Endothelial cell of umbilical vein (primary cell): ENCODE results near the gene ALDH1L1. TPM values are rescaled to one million over a fixed set of nuclear protein-coding genes. Genes with fewer than 3 reads are reported as not detected.

Source experiments
- BruUV-seq: library from RNA; stranded (reverse); fragments of 400-500 nt; replicated peaks from 2 replicates; lab custom pipeline; 2021; lab: Mats Ljungman, UMichigan
- CTCF ChIA-PET: fragments of 300-600, 350-600 bp; sonication (Branson Sonifier 250); formaldehyde crosslinking; loops from one replicate; lab custom pipeline; 2021; ENCODE audit warnings: antibody characterized with exemption, inconsistent platforms; lab: Charles Lee
- POLR2A ChIA-PET: fragments of 300-600, 350-600 bp; sonication (Branson Sonifier 250); formaldehyde crosslinking; loops from one replicate; lab custom pipeline; 2021; ENCODE audit warnings: antibody characterized with exemption, inconsistent platforms; lab: Charles Lee
- DNase-seq: peaks from one replicate; pipeline ENCODE4 v3.0.0-alpha.2; 2011; ENCODE audit warnings: low read depth, low spot score
- FAIRE-seq: peaks from 2 replicates; lab custom pipeline; 2011; peaks lifted over from hg19 to GRCh38; lab: Jason Lieb, UNC
- H2AFZ ChIP-seq: 2 replicates; pipeline ENCODE4 v1.6.0; 2012; ENCODE audit warnings: low read depth, low read length, control low read depth, inconsistent platforms
- H3K27ac ChIP-seq: 2 replicates; pipeline ENCODE4 v1.5.1; 2011; ENCODE audit warnings: low read depth, mild to moderate bottlenecking, control low read depth, low read length, moderate library complexity; ENCODE audit not compliant: insufficient read depth
- H3K27me3 ChIP-seq, 2 experiments: 2 replicates each; pipeline versions ENCODE4 v1.6.0 to v1.6.1; 2011; ENCODE audit warnings: low read length in 2 of 2, mixed read lengths in 1 of 2; ENCODE audit not compliant: control insufficient read depth in 2 of 2, insufficient read depth in 2 of 2
- H3K36me3 ChIP-seq, 2 experiments: 2 replicates in 1 of 2; 3 replicates in 1 of 2; pipeline ENCODE4 v1.5.1; 2011; ENCODE audit warnings: low read length in 2 of 2, mild to moderate bottlenecking in 1 of 2, moderate library complexity in 1 of 2; ENCODE audit not compliant: control insufficient read depth in 2 of 2, insufficient read depth in 2 of 2; ENCODE audit errors: extremely low read depth in 1 of 2
- H3K4me1 ChIP-seq: 3 replicates; pipeline ENCODE4 v1.5.1; 2011; ENCODE audit warnings: mild to moderate bottlenecking, low read length; ENCODE audit not compliant: control insufficient read depth, insufficient read depth; ENCODE audit errors: extremely low read depth
- H3K4me2 ChIP-seq: 2 replicates; pipeline ENCODE4 v1.6.1; 2011; ENCODE audit warnings: low read length, control low read depth, mixed read lengths; ENCODE audit not compliant: insufficient read depth
- H3K4me3 ChIP-seq, 3 experiments: fragments of 200-600 bp in 1 of 3; sonication (generic), shearing (Covaris generic) in 1 of 3; replicated peaks in 1 of 3; 2 replicates each; pipeline ENCODE4 v1.5.1; 2011 to 2016; ENCODE audit warnings: control low read depth in 3 of 3, low read length in 3 of 3, mild to moderate bottlenecking in 2 of 3, inconsistent platforms in 1 of 3, low read depth in 1 of 3, moderate library complexity in 1 of 3; ENCODE audit not compliant: insufficient read depth in 1 of 3
- H3K79me2 ChIP-seq: 2 replicates; pipeline ENCODE4 v1.6.0; 2012; ENCODE audit warnings: low read length, inconsistent platforms; ENCODE audit not compliant: control insufficient read depth, insufficient read depth
- H3K9ac ChIP-seq: replicated peaks from 2 replicates; pipeline ENCODE3; 2011; ENCODE audit warnings: low read length, control low read depth; ENCODE audit not compliant: insufficient read depth; ENCODE audit errors: extremely low read depth
- H3K9me1 ChIP-seq: replicated peaks from 3 replicates; pipeline ENCODE4 v1.6.0; 2011; ENCODE audit warnings: mild to moderate bottlenecking, low read length; ENCODE audit not compliant: control insufficient read depth, insufficient read depth; ENCODE audit errors: extremely low read depth
- H3K9me3 ChIP-seq: replicated peaks from 2 replicates; pipeline ENCODE4 v1.5.1; 2012; ENCODE audit warnings: low read length, inconsistent platforms; ENCODE audit not compliant: control insufficient read depth, insufficient read depth
- H4K20me1 ChIP-seq: replicated peaks from 2 replicates; pipeline ENCODE3; 2011; ENCODE audit warnings: mild to moderate bottlenecking, low read length; ENCODE audit not compliant: control insufficient read depth, insufficient read depth; ENCODE audit errors: extremely low read depth
- EZH2 ChIP-seq: IDR thresholded peaks from 2 replicates; pipeline ENCODE4 v1.6.1; 2012; ENCODE audit warnings: borderline replicate concordance, low read depth, mild to moderate bottlenecking, moderate library complexity, low read length, inconsistent platforms; ENCODE audit not compliant: severe bottlenecking
- FOS ChIP-seq: IDR thresholded peaks from 2 replicates; pipeline ENCODE4 v1.6.1; 2011; ENCODE audit warnings: mild to moderate bottlenecking, low read length, moderate library complexity, borderline replicate concordance; ENCODE audit not compliant: insufficient read depth
- GATA2 ChIP-seq: IDR thresholded peaks from 2 replicates; pipeline ENCODE4 v1.7.0; 2011; ENCODE audit warnings: low read depth, mild to moderate bottlenecking, moderate library complexity, mixed read lengths, low read length; ENCODE audit not compliant: insufficient read length, insufficient read depth
- dilution Hi-C: fragments of 300-500 bp; cut with MboI; formaldehyde crosslinking; loops from one replicate; pipeline ENCODE4 v1.15.0; 2019; ENCODE audit warnings: low sequenced_read_pairs; ENCODE audit not compliant: extremely low pct_ligation_motif_present
- intact Hi-C: fragments of 100-400 bp; cut with micrococcal nuclease; formaldehyde crosslinking; loops from one replicate; pipeline ENCODE4 v1.10.0; 2022
- polyA plus RNA-seq, 4 experiments: library from polyadenylated mRNA; depleted of rRNA in 3 of 4; stranded (reverse) in 3 of 4; unstranded in 1 of 4; fragments of >200 nt; gene quantifications; 2 replicates each; pipeline versions ENCODE4 v1.2.1 to v1.2.3, GENCODE V29; 2011 to 2012; ENCODE audit warnings: missing spikeins in 1 of 4
- total RNA-seq: library from RNA; stranded (reverse); gene quantifications from 2 replicates; pipeline ENCODE4 v1.2.3, GENCODE V29; 2021
- TF ChIP-seq, protein P1 (sequence below), 2 donors: IDR thresholded peaks; 1 replicate in 1 of 2; 2 replicates in 1 of 2; pipeline ENCODE4 v1.5.1; 2011; ENCODE audit warnings: low read length in 2 of 2, mild to moderate bottlenecking in 2 of 2, moderate library complexity in 2 of 2, control low read depth in 1 of 2, inconsistent platforms in 1 of 2, low read depth in 1 of 2; ENCODE audit not compliant: insufficient read depth in 1 of 2; ENCODE audit errors: extremely low read depth in 1 of 2
- TF ChIP-seq, protein P2 (sequence below): IDR thresholded peaks from 2 replicates; pipeline ENCODE4 v1.6.1; 2011; ENCODE audit not compliant: insufficient read depth, insufficient read length

ALDH1L1 gene
- total and polyA plus RNA-seq, 2 donors (not counting 3 experiments of a cell fraction or from before 2014, with no cell fraction given), result not detected

DNA sequence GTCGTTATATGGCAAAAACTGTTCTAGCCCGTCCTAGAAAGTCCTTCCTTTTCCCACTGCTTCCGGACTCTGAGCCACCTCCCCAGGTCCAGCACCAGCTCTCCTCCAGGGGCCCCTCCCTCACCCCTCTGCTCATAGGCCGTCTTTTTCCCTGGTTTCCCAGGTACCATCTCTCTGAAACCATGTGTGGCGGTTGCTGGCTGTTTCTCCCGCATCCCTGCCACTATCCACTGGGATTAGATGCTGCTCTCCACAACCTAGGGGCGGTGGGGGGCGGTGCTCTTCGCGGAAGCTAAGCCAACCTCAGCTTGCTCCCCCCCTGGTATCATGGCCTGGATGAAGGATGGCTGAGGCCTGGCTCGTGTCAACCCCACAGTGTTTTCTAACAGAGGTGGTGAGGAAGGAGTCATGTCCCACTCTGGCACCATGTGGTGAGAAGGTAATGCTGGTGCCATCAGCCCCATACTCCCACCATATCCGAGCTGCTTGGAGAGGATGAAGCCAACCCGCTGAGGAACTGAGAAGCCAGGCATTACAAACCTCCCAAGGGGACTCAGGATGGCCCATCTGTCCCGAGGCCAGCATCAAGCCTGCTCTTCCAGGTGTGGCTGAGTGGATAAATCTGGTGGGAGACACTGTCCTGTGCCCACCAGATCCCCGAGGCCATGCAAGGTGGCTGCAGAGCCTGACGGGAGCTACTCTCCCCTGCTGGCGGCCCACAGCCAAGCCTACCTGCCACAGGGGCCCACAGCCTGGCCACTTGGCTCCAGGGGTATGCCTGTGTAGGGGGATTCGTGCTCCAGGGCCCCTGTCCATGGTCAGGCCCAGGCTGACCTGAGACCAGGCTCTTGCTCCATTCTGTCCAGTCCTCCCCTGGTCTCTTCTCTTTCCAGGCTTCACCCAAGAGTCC lies 68.6 kb downstream of the ALDH1L1 start:
- Histone ChIP-seq H3K4me2 (no peak overlapping the region), H3K79me2 (no peaks in the 10 kb centered on the region), H3K36me3 (no peaks in the 10 kb centered on the region), H3K27ac (no peak overlapping the region), H2AFZ (no peak overlapping the region), H3K9ac (no peak overlapping the region), H3K27me3 (no peaks in the 10 kb centered on the region), H3K9me3 (no peaks in the 10 kb centered on the region), H4K20me1 (no peaks in the 10 kb centered on the region), H3K4me3 (no peak overlapping the region), H3K9me1 (no peaks in the 10 kb centered on the region), H3K4me1 (no peaks in the 10 kb centered on the region)
- DNase-seq, result no peak
- intact Hi-C loops, result no loop called here
- ChIA-PET CTCF (interaction anchor here (1.2 kb wide), 1 partner anchor 101 kb away, joined by 3 read pairs; no protein-coding TSS in a partner anchor), POLR2A (no interaction called here)
- no TSS peak for BruUV-seq
- dilution Hi-C loops, result no loop called here
- FAIRE-seq, result no peak
- TF ChIP-seq FOS (no peak), GATA2 (no peak), EZH2 (no peak)
- TF ChIP-seq, protein P1, sequence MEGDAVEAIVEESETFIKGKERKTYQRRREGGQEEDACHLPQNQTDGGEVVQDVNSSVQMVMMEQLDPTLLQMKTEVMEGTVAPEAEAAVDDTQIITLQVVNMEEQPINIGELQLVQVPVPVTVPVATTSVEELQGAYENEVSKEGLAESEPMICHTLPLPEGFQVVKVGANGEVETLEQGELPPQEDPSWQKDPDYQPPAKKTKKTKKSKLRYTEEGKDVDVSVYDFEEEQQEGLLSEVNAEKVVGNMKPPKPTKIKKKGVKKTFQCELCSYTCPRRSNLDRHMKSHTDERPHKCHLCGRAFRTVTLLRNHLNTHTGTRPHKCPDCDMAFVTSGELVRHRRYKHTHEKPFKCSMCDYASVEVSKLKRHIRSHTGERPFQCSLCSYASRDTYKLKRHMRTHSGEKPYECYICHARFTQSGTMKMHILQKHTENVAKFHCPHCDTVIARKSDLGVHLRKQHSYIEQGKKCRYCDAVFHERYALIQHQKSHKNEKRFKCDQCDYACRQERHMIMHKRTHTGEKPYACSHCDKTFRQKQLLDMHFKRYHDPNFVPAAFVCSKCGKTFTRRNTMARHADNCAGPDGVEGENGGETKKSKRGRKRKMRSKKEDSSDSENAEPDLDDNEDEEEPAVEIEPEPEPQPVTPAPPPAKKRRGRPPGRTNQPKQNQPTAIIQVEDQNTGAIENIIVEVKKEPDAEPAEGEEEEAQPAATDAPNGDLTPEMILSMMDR (IDR thresholded peaks at IDR 0.05; ENCODE audit: extremely low read depth in 1 of 2, insufficient read depth in 1 of 2, low read depth in 1 of 2, low read length in 2 of 2), result no peak
- TF ChIP-seq, protein P2, sequence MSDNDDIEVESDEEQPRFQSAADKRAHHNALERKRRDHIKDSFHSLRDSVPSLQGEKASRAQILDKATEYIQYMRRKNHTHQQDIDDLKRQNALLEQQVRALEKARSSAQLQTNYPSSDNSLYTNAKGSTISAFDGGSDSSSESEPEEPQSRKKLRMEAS, result no peak
